Astrocyte of the cerebellum (primary cell): ENCODE measurements around the gene ALPG.
"Not testable (repeated sequence)": the region's sequence is repeated elsewhere in the genome, so short reads cannot be mapped to it uniquely, and the experiment has no call there.

Experiments used
- DNase-seq: peaks from one replicate; pipeline ENCODE4 v3.0.0-alpha.2; 2011; ENCODE audit warnings: low read depth
- H3K4me3 ChIP-seq: 2 replicates; pipeline ENCODE4 v1.5.1; 2011; ENCODE audit warnings: mild to moderate bottlenecking, low read depth, low read length, moderate library complexity
- CTCF ChIP-seq: IDR thresholded peaks from 2 replicates; pipeline ENCODE4 v1.5.1; 2012; ENCODE audit warnings: low read length, low read depth, moderate library complexity, mild to moderate bottlenecking; ENCODE audit errors: missing control alignments
- in situ Hi-C: cut with HindIII; loops from 2 replicates; pipeline ENCODE4 v1.10.0; 2017; ENCODE audit warnings: low sequenced_read_pairs

The ALPG gene

GRCh38 chr2:232438951-232439757 lies 32.5 kb downstream of the ALPG start:
- DNase-seq, result no peak
- in situ Hi-C loops, result loop anchor here (10.0 kb wide), 1 partner anchor 524 kb away; no protein-coding TSS in a partner anchor
- TF ChIP-seq CTCF, result peak; percentile 39
- no peak overlapping the region for H3K4me3 ChIP-seq

- in situ Hi-C loops, result loop anchor here (10.0 kb wide), 1 partner anchor 525 kb away; no protein-coding TSS in a partner anchor
- no peak for DNase-seq
- no peak overlapping the region for H3K4me3 ChIP-seq
- no peak for TF ChIP-seq CTCF
Observed at GRCh38 chr2:232439758-232440135, 33.1 kb downstream of the ALPG start.

- TF ChIP-seq CTCF, result peak; percentile 81
- in situ Hi-C loops, H3K4me3 ChIP-seq: not testable (repeated sequence)
- DNase-seq, result peak; percentile 35
Observed at GRCh38 chr2:232440220-232441018, 33.8 kb downstream of the ALPG start.

- no peak for DNase-seq
- no peak for TF ChIP-seq CTCF
- H3K4me3 ChIP-seq, result no peak overlapping the region
- in situ Hi-C loops, result no loop called here
Observed at GRCh38 chr2:232441147-232441651, 34.6 kb downstream of the ALPG start.

- H3K4me3 ChIP-seq, DNase-seq, in situ Hi-C loops: not testable (repeated sequence)
Observed at GRCh38 chr2:232441922-232442321, 35.3 kb downstream of the ALPG start.

- in situ Hi-C loops, DNase-seq, H3K4me3 ChIP-seq: not testable (repeated sequence)
Observed at GRCh38 chr2:232442431-232442830, 35.8 kb downstream of the ALPG start.

- in situ Hi-C loops, DNase-seq, H3K4me3 ChIP-seq: not testable (repeated sequence)
Observed at GRCh38 chr2:232443047-232443446, 36.4 kb downstream of the ALPG start.

- DNase-seq, in situ Hi-C loops, H3K4me3 ChIP-seq: not testable (repeated sequence)
Observed at GRCh38 chr2:232443669-232444408, 37.2 kb downstream of the ALPG start.
